GM10248 (cell line): ENCODE data around the gene GNB1L.
"Not testable (repeated sequence)": the region's sequence is repeated elsewhere in the genome, so short reads cannot be mapped to it uniquely, and the experiment has no call there.

Experiments
- CTCF ChIA-PET: fragments of 300-600 bp; sonication (Branson Sonifier 250); formaldehyde crosslinking; extraction: SDS; loops from one replicate; lab custom pipeline; 2021; ENCODE audit warnings: antibody characterized with exemption; lab: Yijun Ruan, JAX
- POLR2A ChIA-PET: fragments of 350-650 bp; sonication (Branson Sonifier 250); formaldehyde crosslinking; extraction: SDS; loops from one replicate; lab custom pipeline; 2020; ENCODE audit warnings: antibody characterized with exemption; lab: Yijun Ruan, JAX
- DNase-seq: peaks from one replicate; pipeline ENCODE4 v3.0.0; 2012; ENCODE audit errors: extremely low spot score
- CTCF ChIP-seq: IDR thresholded peaks from 2 replicates; pipeline ENCODE4 v1.5.1; 2012; ENCODE audit warnings: mild to moderate bottlenecking, low read depth; ENCODE audit errors: extremely low read depth, missing control alignments, control extremely low read depth

Gene GNB1L

GRCh38 chr22:19797086-19798002, 57.3 kb downstream of the GNB1L start:
- TF ChIP-seq CTCF = no peak
- CTCF ChIA-PET = no interaction called here
- no peak for DNase-seq
- POLR2A ChIA-PET = no interaction called here

- CTCF ChIA-PET = no interaction called here
- POLR2A ChIA-PET = no interaction called here
- TF ChIP-seq CTCF = no peak
- DNase-seq = no peak
These were observed 58.5 kb downstream of the GNB1L start for GRCh38 chr22:19796160-19796559.

- POLR2A ChIA-PET = no interaction called here
- CTCF ChIA-PET = interaction anchor here (0.8 kb wide), 1 partner anchor 15 kb away, joined by 3 read pairs; no protein-coding TSS in a partner anchor
- DNase-seq = no peak
- TF ChIP-seq CTCF = no peak
These were observed 59.1 kb downstream of the GNB1L start for GRCh38 chr22:19795617-19796008.

GRCh38 chr22:19793661-19794310, 60.9 kb downstream of the GNB1L start:
- ChIA-PET CTCF (interaction anchor here (1.2 kb wide), 1 partner anchor 63 kb away, joined by 4 read pairs; no protein-coding TSS in a partner anchor), POLR2A (no interaction called here)
- no peak for TF ChIP-seq CTCF
- DNase-seq = no peak

- POLR2A ChIA-PET = no interaction called here
- no peak for TF ChIP-seq CTCF
- CTCF ChIA-PET = interaction anchor here (0.6 to 1.2 kb wide), 2 partner anchors 63 to 120 kb away, joined by 3 to 4 read pairs; no protein-coding TSS in a partner anchor
- no peak for DNase-seq
These were observed 61.5 kb downstream of the GNB1L start for GRCh38 chr22:19793161-19793560.

GRCh38 chr22:19792383-19792896, 62.2 kb downstream of the GNB1L start:
- CTCF ChIA-PET = interaction anchor here (0.6 kb wide), 1 partner anchor 120 kb away, joined by 3 read pairs; no protein-coding TSS in a partner anchor
- POLR2A ChIA-PET, DNase-seq: not testable (repeated sequence)
